ENCODE results near the gene ACD.

Gene ACD

DNA sequence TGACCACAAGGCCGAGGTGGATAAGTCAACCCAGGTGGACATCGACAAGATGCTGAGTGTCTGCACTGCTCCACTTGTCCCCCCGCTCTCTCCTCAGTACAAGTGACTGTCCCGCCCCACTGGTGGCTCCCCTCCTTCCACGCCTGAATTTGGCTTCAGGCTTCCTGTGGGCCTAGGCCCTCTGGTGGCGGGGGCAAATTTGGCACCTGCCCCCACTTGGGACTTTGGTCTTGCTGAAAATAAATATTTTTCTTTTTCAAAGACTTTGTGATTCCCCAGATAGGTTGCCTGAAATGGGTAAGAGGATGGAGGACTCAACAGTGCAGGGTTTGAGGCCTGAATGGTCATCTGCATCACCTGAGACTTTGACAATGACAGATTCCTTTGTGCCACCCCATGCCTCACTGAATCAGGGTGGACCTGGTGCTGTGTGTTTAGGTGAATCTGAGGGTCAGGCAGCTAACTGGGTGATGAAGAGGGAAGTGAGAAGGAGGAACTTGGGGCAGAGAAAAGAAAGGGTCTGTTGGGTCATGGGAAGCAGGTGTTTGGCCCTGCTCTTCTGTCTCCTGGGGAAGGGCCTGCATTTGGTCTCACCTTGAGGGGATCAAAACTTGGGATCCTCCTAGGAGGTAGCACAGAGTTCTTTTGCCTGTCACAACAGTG is 8.6 kb upstream of the ACD start:
- H3K27ac ChIP-seq = peak overlapping the region; percentile 76
- TF ChIP-seq, protein P1, sequence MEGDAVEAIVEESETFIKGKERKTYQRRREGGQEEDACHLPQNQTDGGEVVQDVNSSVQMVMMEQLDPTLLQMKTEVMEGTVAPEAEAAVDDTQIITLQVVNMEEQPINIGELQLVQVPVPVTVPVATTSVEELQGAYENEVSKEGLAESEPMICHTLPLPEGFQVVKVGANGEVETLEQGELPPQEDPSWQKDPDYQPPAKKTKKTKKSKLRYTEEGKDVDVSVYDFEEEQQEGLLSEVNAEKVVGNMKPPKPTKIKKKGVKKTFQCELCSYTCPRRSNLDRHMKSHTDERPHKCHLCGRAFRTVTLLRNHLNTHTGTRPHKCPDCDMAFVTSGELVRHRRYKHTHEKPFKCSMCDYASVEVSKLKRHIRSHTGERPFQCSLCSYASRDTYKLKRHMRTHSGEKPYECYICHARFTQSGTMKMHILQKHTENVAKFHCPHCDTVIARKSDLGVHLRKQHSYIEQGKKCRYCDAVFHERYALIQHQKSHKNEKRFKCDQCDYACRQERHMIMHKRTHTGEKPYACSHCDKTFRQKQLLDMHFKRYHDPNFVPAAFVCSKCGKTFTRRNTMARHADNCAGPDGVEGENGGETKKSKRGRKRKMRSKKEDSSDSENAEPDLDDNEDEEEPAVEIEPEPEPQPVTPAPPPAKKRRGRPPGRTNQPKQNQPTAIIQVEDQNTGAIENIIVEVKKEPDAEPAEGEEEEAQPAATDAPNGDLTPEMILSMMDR (conservative IDR thresholded peaks at IDR 0.05) = no peak

DNA sequence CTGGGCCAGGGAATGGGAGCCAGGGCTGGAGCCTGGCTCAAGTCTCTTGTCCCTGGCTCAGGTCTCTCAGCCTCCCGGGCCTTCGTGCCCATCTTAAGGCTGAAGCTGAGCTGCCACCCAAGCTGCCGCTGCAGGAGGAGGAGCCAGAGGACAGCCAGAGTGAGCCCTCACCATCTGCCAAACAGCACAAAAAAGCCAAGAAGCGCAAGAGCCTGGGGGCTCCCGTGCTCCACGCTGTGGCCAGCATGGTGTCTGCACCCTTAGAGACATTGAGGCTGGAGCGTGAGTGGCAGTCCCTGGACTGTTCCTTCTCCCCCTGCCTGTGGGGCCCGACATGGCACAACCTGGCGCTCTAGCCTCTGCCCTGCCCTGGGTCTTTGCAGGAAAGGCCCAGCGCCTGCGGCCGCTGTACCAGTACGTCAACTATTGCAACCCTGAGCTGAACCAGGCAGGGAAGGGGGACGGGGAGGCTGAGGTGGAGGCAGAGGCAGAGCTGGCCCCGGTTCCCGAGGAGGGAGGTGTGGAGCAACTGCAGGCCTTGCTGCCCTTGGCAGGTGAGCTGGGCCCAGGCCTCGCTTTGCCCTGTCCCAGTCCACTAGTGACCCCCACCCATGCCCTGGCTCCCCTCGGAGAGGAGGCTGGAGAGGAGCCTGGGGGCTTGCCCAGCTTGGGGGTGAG is 7.9 kb upstream of the ACD start:
- H3K27ac ChIP-seq = peak overlapping the region; percentile 76
- TF ChIP-seq, protein P1 (conservative IDR thresholded peaks at IDR 0.05) = peak; percentile 74

DNA sequence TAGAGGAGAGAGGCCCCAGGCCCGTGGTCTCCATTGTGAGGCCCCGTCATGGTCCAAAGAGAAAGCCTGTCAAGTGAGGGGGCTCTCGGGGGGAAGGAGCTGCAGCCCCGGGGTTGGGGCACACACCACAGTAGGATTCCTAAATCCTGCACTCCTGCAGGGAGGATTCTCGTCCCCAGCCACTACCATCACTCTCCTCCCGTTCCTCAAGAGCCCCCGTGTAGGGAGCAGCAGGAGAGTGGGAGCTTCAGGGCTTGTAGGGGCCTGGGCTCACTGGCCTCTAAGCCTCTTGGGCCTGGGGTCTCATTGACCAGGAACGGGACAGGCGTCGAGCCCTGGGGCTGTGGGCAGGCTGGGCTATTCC is 7.4 kb upstream of the ACD start:
- TF ChIP-seq, protein P1 (conservative IDR thresholded peaks at IDR 0.05) = no peak
- H3K27ac ChIP-seq = peak overlapping the region; percentile 76

DNA sequence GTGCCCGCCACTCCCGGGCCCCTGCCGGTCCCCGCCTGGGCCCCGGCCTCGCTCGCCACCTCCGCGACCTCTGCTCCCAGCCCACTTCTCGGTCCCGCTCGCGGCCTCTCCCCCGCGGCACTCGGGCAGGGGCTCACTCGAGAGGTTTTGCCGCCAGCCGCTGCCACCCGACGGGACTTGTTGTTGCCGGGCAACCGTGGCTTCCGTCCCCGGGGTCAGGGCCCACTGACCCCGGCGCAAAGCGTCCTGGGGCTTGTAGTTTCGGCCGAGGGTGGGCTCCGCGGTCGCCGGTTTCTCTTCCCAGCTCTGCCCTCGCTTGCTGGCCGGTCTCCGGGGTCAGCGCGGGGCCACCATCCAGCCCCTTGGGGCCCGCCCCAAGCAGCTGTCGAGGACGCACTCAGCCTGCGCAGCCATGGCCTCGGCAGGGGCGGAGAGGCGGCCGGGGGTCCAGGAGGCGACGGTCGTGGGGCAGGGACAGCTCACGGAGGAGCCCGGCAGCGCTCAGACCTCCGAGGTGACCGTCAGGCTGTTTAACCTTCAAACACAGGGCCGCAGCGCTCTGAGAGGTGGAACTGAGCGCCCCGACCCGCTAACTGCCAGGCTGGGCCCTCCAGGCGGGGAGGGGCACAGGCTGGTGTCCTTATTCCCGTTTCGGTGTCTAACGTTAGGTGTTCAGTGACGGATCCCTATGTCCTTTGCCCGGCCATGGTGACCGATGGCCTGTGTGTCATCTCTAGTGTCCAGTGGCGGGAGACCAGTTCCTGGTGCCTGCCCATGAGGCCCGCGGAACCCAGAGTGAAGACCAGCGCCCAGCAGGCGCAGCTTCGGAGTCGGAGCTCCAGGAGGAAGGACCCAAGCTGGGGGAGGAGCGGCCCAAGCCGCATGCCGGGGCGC is 6.7 kb upstream of the ACD start, which contains the start of the genes C16orf86 and ENKD1:
Gene C16orf86, plus strand, starts transcription at position 256 of the 894 bp plus-strand sequence. Its CDS starts 157 bp downstream, at position 413.
Gene ENKD1, minus strand, starts transcription at position 192 of the 894 bp plus-strand sequence. CDS start 308 bp downstream, outside the sequence.
- peak within 1 kb of the TSS; percentile 76 for H3K27ac ChIP-seq
- TF ChIP-seq, protein P1 (conservative IDR thresholded peaks at IDR 0.05) = no peak

DNA sequence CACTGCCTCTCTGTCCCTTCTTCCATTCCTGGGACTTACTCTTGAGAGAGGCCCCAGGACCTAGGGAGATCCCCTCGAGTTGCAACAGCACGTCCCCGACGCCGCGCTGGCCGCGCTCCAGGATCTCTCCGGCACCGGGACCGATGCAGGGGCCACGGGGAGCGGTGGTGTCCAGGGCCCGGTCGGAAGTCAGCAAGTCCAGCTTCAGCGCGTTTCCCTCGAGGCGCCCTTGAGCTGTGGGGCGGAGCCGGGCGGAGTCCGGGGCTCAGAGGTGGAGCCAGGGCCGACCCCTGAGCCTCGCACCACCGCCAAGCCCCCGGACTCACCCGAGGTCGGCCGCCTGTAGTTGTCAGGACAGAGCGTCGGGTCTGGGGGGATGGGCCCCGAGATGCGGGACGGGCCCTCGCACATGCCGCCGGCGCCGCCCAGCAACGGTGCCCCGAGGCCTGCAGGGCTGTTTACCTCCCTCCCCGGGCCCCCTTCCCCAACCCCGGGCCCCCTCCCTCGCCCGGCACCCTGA is 6.0 kb upstream of the ACD start:
- H3K27ac ChIP-seq = peak overlapping the region; percentile 76
- TF ChIP-seq, protein P1 (conservative IDR thresholded peaks at IDR 0.05) = no peak

DNA sequence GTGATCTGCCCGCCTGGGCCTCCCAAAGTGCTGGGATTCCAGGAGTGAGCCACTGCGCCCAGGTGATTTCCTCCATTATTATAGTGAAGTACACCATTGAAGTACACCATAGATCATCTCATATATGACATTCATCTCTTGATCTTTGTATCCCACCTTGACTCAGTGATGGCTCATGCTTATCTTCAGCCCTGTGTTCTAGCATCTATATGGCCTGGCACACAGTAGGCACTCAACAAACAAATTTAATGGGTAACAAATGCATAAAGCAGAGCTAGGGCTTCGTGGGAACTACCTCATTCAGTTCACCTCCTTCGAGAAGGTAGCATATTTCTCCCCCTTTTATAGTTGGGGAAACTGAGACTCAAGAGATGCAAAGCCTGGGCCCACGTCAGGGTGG is 5.5 kb upstream of the ACD start:
- peak overlapping the region; percentile 76 for H3K27ac ChIP-seq
- TF ChIP-seq, protein P1 (conservative IDR thresholded peaks at IDR 0.05) = no peak

DNA sequence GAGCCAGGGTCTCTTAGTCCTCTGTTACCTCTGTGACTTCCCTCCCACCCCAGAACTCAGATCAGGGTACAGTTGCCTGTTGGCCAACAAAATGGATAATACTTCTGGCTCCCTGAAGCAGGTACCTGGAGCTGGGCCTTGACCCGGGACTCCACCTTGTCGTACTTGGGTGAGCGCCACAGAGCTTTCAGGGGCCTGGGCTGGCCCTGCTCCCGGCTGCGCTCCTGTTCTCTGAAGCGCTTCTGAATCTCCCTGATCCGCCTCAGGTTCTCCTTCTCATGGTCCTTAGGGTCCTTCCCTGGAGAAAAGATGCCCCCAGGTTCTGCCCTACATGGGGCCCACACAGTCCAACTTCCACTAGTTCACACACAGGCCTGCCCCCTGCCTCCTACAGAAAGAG is 4.8 kb upstream of the ACD start:
- H3K27ac ChIP-seq = no peak overlapping the region
- TF ChIP-seq, protein P1 (conservative IDR thresholded peaks at IDR 0.05) = no peak

Data from VCaP (cell line).